ENCODE data around the gene OXSM.

GRCh38 chr3:25781145-25781757 is 8.6 kb upstream of the OXSM start:
- TF ChIP-seq CTCF (IDR thresholded peaks at IDR 0.05; ENCODE audit: insufficient read depth, low read length, poor library complexity, severe bottlenecking) (no peak), EZH2phosphoT487 (conservative IDR thresholded peaks at IDR 0.05; ENCODE audit: low read length) (no peak)
